GM12878 (cell line): Measurements from ENCODE around the gene APLP2.

ENCODE experiments used
- ATF2 ChIP-seq: IDR thresholded peaks from 2 replicates; pipeline ENCODE4 v1.6.1; 2012; ENCODE audit warnings: low read length, inconsistent platforms
- CEBPB ChIP-seq, 2 experiments: fragments of 150-350 bp in 1 of 2; IDR thresholded peaks; 2 replicates each; pipeline ENCODE4 v1.6.1; 2012 to 2014; ENCODE audit warnings: low read depth in 2 of 2, low read length in 2 of 2, borderline replicate concordance in 1 of 2, inconsistent platforms in 1 of 2
- CREB1 ChIP-seq: IDR thresholded peaks from 2 replicates; pipeline ENCODE4 v1.6.1; 2012; ENCODE audit warnings: low read depth, mild to moderate bottlenecking, inconsistent platforms
- CTCF ChIP-seq, 3 experiments: IDR thresholded peaks in 2 of 3; conservative IDR thresholded peaks in 1 of 3; 2 replicates each; pipeline ENCODE4 v1.5.1; 2011; ENCODE audit warnings: low read depth in 3 of 3, low read length in 3 of 3, mild to moderate bottlenecking in 3 of 3, control low read depth in 2 of 3, moderate library complexity in 2 of 3, inconsistent platforms in 1 of 3, mixed read lengths in 1 of 3; ENCODE audit not compliant: control insufficient read depth in 2 of 3, insufficient read depth in 1 of 3; ENCODE audit errors: extremely low read depth in 1 of 3
- E2F8 ChIP-seq: fragments of 450-650 bp; IDR thresholded peaks from 2 replicates; pipeline ENCODE4 v1.6.1; 2018; ENCODE audit warnings: mild to moderate bottlenecking, low read depth, moderate library complexity; ENCODE audit not compliant: partially characterized antibody
- EGR1 ChIP-seq, 2 experiments: IDR thresholded peaks; 1 replicate in 1 of 2; 2 replicates in 1 of 2; pipeline ENCODE4 v1.6.1; 2011 to 2012; ENCODE audit warnings: low read depth in 2 of 2, low read length in 2 of 2, borderline replicate concordance in 1 of 2, mild to moderate bottlenecking in 1 of 2, moderate library complexity in 1 of 2
- EP300 ChIP-seq, 2 experiments: fragments of 150-350 bp in 1 of 2; IDR thresholded peaks; 2 replicates each; pipeline ENCODE4 v1.6.1; 2011 to 2012; ENCODE audit warnings: low read depth in 2 of 2, low read length in 2 of 2, borderline replicate concordance in 1 of 2, improper control_type of control experiment in 1 of 2, inconsistent platforms in 1 of 2; ENCODE audit not compliant: control insufficient read depth in 1 of 2
- MAX ChIP-seq: IDR thresholded peaks from 2 replicates; pipeline ENCODE4 v1.6.1; 2012; ENCODE audit warnings: low read depth, low read length, improper control_type of control experiment
- NBN ChIP-seq: fragments of 450-650 bp; IDR thresholded peaks from 2 replicates; pipeline ENCODE4 v1.6.1; 2016
- PBX3 ChIP-seq: IDR thresholded peaks from 2 replicates; pipeline ENCODE4 v1.6.1; 2011; ENCODE audit warnings: mild to moderate bottlenecking, low read depth, low read length, moderate library complexity; ENCODE audit not compliant: insufficient replicate concordance
- POLR2A ChIP-seq: IDR thresholded peaks from 2 replicates; pipeline ENCODE4 v1.6.1; 2011; ENCODE audit warnings: low read depth, mild to moderate bottlenecking, low read length
- POLR2AphosphoS5 ChIP-seq: IDR thresholded peaks from 2 replicates; pipeline ENCODE4 v1.6.1; 2011; ENCODE audit warnings: mild to moderate bottlenecking, low read length, inconsistent platforms
- USF2 ChIP-seq: IDR thresholded peaks from 2 replicates; pipeline ENCODE4 v1.6.1; 2011; ENCODE audit warnings: low read depth, low read length, improper control_type of control experiment, borderline replicate concordance
- YY1 ChIP-seq: IDR thresholded peaks from 2 replicates; pipeline ENCODE4 v1.6.1; 2011; ENCODE audit warnings: low read depth, mild to moderate bottlenecking, low read length

GRCh38 chr11:130112071-130112830 lies 42.6 kb downstream of the APLP2 start:
- TF ChIP-seq CTCF (IDR thresholded peaks at IDR 0.05 in 2 of 3, conservative IDR thresholded peaks at IDR 0.05 in 1 of 3; ENCODE audit: control insufficient read depth in 2 of 3, extremely low read depth in 1 of 3, insufficient read depth in 1 of 3, low read depth in 3 of 3, low read length in 3 of 3), result no peak
- no peak for TF ChIP-seq POLR2AphosphoS5
- no peak for TF ChIP-seq CEBPB (IDR thresholded peaks at IDR 0.05; ENCODE audit: borderline replicate concordance in 1 of 2, low read depth in 2 of 2, low read length in 2 of 2)
- no peak for TF ChIP-seq EP300 (IDR thresholded peaks at IDR 0.05; ENCODE audit: borderline replicate concordance in 1 of 2, control insufficient read depth in 1 of 2, low read depth in 2 of 2, low read length in 2 of 2)
- TF ChIP-seq MAX, result no peak
- TF ChIP-seq ATF2, result no peak
- no peak for TF ChIP-seq EGR1 (IDR thresholded peaks at IDR 0.05; ENCODE audit: borderline replicate concordance in 1 of 2, low read depth in 2 of 2, low read length in 2 of 2)
- no peak for TF ChIP-seq USF2
- TF ChIP-seq POLR2A, result no peak
- TF ChIP-seq E2F8, result no peak
- no peak for TF ChIP-seq YY1
- TF ChIP-seq CREB1, result no peak
- no peak for TF ChIP-seq NBN
- TF ChIP-seq PBX3, result no peak
